ENCODE measurements around the gene LLGL1.

Gene LLGL1

GRCh38 chr17:18278867-18279266, 53.4 kb downstream of the LLGL1 start:
- no peaks in the 10 kb centered on the region for H3K27me3 ChIP-seq (ENCODE audit: control insufficient read depth, insufficient read depth, low read length)
- no peak overlapping the region for H3K4me3 ChIP-seq (ENCODE audit: low read depth, low read length)
- no peaks in the 10 kb centered on the region for H3K4me1 ChIP-seq (ENCODE audit: control insufficient read depth, insufficient read depth, low read length)
- no peak overlapping the region for H3K27ac ChIP-seq (ENCODE audit: low read depth, low read length)
- H3K9ac ChIP-seq (ENCODE audit: low read length) = no peak overlapping the region
- H3K9me3 ChIP-seq (ENCODE audit: control insufficient read depth, insufficient read depth, low read depth, low read length) = no peaks in the 10 kb centered on the region
- H3K36me3 ChIP-seq (ENCODE audit: control insufficient read depth, insufficient read depth, low read length) = peaks cover 90% of the 10 kb centered on the region

DNA sequence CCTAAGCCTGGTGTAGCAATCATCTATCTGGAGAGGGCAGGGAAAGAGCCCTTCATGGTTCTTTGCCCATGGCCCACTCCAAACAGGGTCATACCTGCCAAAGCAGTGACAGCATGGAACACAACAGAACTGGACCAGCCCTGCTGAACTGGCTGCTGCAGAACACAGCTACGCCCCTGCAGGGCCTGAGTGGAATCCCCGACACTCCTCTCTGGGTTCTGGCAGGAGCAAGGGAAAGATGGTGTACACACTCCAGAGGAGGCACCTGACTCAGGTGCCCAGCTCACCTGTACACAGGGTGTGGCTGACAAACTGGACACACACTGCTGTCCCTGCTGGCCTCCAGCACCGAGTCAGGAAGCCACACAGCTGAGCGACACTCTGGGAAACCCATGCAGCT, 54.8 kb downstream of the LLGL1 start:
- H3K27ac ChIP-seq (ENCODE audit: low read depth, low read length) = no peak overlapping the region
- no peaks in the 10 kb centered on the region for H3K27me3 ChIP-seq (ENCODE audit: control insufficient read depth, insufficient read depth, low read length)
- no peaks in the 10 kb centered on the region for H3K9me3 ChIP-seq (ENCODE audit: control insufficient read depth, insufficient read depth, low read depth, low read length)
- peaks cover 91% of the 10 kb centered on the region for H3K36me3 ChIP-seq (ENCODE audit: control insufficient read depth, insufficient read depth, low read length)
- no peaks in the 10 kb centered on the region for H3K4me1 ChIP-seq (ENCODE audit: control insufficient read depth, insufficient read depth, low read length)
- no peak overlapping the region for H3K9ac ChIP-seq (ENCODE audit: low read length)
- H3K4me3 ChIP-seq (ENCODE audit: low read depth, low read length) = no peak overlapping the region

GRCh38 chr17:18280766-18281371, 55.4 kb downstream of the LLGL1 start:
- no peaks in the 10 kb centered on the region for H3K9me3 ChIP-seq (ENCODE audit: control insufficient read depth, insufficient read depth, low read depth, low read length)
- no peak overlapping the region for H3K9ac ChIP-seq (ENCODE audit: low read length)
- H3K27ac ChIP-seq (ENCODE audit: low read depth, low read length) = no peak overlapping the region
- no peaks in the 10 kb centered on the region for H3K27me3 ChIP-seq (ENCODE audit: control insufficient read depth, insufficient read depth, low read length)
- H3K4me1 ChIP-seq (ENCODE audit: control insufficient read depth, insufficient read depth, low read length) = no peaks in the 10 kb centered on the region
- H3K36me3 ChIP-seq (ENCODE audit: control insufficient read depth, insufficient read depth, low read length) = peaks cover 95% of the 10 kb centered on the region
- H3K4me3 ChIP-seq (ENCODE audit: low read depth, low read length) = no peak overlapping the region

DNA sequence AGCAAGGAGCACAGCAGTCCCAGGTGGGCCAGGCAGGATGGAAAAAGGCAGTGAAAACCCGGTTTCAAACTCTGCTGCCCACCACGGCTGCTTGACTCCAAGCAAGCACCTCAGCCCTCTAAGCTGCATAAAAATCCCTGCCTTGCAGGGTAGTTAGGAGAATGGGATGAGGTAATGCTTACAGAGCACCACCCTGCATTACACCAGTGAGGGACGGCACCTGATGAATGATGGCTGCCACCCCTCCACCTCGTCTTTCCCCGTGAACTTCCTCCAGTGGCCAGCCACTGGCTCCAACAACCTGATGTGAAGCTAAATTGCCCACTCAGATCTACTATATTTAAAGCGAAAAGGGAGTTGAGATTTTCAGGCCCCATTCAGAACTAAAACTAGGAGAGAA, 56.4 kb downstream of the LLGL1 start:
- H3K9me3 ChIP-seq (ENCODE audit: control insufficient read depth, insufficient read depth, low read depth, low read length) = no peaks in the 10 kb centered on the region
- no peak overlapping the region for H3K9ac ChIP-seq (ENCODE audit: low read length)
- H3K4me1 ChIP-seq (ENCODE audit: control insufficient read depth, insufficient read depth, low read length) = no peaks in the 10 kb centered on the region
- no peak overlapping the region for H3K4me3 ChIP-seq (ENCODE audit: low read depth, low read length)
- H3K27ac ChIP-seq (ENCODE audit: low read depth, low read length) = no peak overlapping the region
- no peaks in the 10 kb centered on the region for H3K27me3 ChIP-seq (ENCODE audit: control insufficient read depth, insufficient read depth, low read length)
- H3K36me3 ChIP-seq (ENCODE audit: control insufficient read depth, insufficient read depth, low read length) = peaks cover 92% of the 10 kb centered on the region

DNA sequence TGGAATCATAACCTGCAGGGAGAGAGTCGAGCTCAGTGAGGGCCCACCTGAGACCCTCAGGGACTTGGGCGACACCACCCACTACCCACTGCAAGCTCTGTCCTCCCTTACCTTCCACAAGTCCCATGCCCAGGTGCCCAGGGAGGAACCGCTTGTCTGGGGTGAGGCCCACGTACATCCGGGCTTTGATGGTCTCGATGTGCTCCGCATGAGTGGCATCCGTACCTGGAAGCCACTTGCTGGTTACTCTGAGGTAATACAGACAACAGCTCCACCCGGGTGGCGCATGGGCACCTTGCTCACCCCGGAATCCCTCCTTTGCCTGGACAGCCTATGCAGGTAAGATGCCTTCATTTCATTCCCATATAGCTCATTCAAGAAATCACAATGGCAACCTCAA, 59.9 kb downstream of the LLGL1 start:
- H3K36me3 ChIP-seq (ENCODE audit: control insufficient read depth, insufficient read depth, low read length) = peaks cover 88% of the 10 kb centered on the region
- H3K27me3 ChIP-seq (ENCODE audit: control insufficient read depth, insufficient read depth, low read length) = no peaks in the 10 kb centered on the region
- no peak overlapping the region for H3K4me3 ChIP-seq (ENCODE audit: low read depth, low read length)
- H3K9me3 ChIP-seq (ENCODE audit: control insufficient read depth, insufficient read depth, low read depth, low read length) = no peaks in the 10 kb centered on the region
- H3K9ac ChIP-seq (ENCODE audit: low read length) = no peak overlapping the region
- no peaks in the 10 kb centered on the region for H3K4me1 ChIP-seq (ENCODE audit: control insufficient read depth, insufficient read depth, low read length)
- H3K27ac ChIP-seq (ENCODE audit: low read depth, low read length) = no peak overlapping the region

DNA sequence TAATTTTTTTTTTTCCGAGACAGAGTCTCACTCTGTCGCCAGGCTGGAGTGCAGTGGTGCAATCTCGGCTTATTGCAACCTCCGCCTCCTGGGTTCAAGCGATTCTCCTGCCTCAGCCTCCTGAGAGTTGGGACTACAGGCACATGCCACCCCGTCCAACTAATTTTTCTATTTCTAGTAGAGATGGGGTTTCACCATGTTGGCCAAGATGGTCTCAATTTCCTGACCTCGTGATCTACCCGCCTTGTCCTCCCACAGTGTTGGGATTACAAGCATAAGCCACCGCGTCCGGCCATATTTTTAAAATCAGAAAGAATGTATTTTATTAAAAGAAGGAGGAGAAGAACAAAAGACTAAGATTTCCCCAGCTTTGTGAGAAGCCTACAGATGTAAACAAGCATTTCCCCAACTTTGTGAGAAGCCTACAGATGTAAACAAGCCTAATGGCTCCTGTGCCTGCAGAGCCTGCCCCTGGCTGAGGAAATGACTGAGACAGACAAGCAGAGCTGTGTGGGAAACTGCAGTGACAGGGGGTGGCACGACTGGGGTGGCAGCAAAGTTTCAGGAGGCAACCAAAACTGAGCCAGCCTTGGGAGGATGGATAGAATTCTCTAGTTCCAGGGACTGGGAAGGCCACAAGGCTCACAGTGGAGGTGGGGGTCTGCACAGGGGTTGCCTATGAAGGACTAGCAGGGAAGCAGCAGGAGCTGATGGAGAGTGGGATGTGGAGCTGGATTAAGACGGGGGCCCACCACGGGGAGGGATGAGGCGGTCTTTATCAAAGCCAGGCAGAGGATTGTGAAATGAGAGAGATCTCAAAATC, 66.5 kb downstream of the LLGL1 start:
- Histone ChIP-seq H3K27ac (ENCODE audit: low read depth, low read length) (no peak overlapping the region), H3K9ac (ENCODE audit: low read length) (no peak overlapping the region), H3K9me3 (ENCODE audit: control insufficient read depth, insufficient read depth, low read depth, low read length) (no peaks in the 10 kb centered on the region), H3K36me3 (ENCODE audit: control insufficient read depth, insufficient read depth, low read length) (peaks cover 81% of the 10 kb centered on the region), H3K4me3 (ENCODE audit: low read depth, low read length) (no peak overlapping the region), H3K27me3 (ENCODE audit: control insufficient read depth, insufficient read depth, low read length) (no peaks in the 10 kb centered on the region), H3K4me1 (ENCODE audit: control insufficient read depth, insufficient read depth, low read length) (no peaks in the 10 kb centered on the region)

Data from HUES6 (cell line).